HT1080 (cell line): ENCODE results near the gene TRIM74. TPM values are rescaled to one million over a fixed set of nuclear protein-coding genes. Genes with fewer than 3 reads are reported as not detected.
"Not testable (repeated sequence)": the region's sequence is repeated elsewhere in the genome, so short reads cannot be mapped to it uniquely, and the experiment has no call there.

Source experiments
- DNase-seq: peaks from one replicate; pipeline ENCODE4 v3.0.0-alpha.2; 2015; ENCODE audit warnings: low read depth
- polyA plus RNA-seq, 2 experiments: library from polyadenylated mRNA; depleted of rRNA; stranded (reverse); fragments of >200 nt; gene quantifications; 2 replicates each; pipeline ENCODE4 v1.2.3, GENCODE V29; 2015
- total RNA-seq: library from RNA; depleted of rRNA; stranded (reverse); fragments of >200 nt; shearing (Covaris generic); gene quantifications from 2 replicates; pipeline ENCODE4 v1.2.3, GENCODE V29; 2014; rRNA removed

TRIM74 gene
- not detected in 2 replicates for total RNA-seq
- polyA plus RNA-seq (2015; cell fraction: cytosol; rRNA removed) = not detected in 2 replicates
- 0.54 TPM in 1 of 2 replicates, not detected in the other for polyA plus RNA-seq (2015; cell fraction: nucleus; rRNA removed)

DNA sequence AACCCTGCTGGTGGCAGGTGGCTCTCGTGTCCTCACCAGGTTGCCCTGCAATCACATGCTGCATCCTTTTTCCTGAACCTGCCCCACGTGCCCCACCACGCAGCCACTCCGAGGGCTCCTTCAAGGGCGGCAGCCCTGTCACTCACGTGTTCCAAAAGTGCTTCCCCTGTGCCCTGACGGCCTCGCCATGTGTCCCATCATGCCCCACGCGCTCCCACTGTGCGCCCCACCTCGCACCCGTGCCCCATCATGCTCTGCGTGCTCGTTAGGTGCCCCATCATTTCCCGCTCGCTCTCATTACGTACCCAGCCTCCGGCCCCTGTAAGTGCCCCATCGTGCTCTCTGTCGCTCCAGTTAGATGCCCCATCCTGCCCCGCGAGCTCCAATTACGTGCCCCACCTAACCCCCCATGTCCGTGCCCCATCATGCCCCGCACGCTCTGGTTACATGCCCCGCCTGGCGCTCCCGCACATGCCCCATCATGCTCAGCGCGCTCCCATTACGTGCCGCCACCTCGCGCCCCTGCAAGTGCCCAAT, at the start of gene TRIM74:
TRIM74 (minus strand) TSS at position 487 of the 537 bp plus-strand sequence. CDS start 3,309 bp downstream, outside the sequence.
- not testable (repeated sequence) for DNase-seq

DNA sequence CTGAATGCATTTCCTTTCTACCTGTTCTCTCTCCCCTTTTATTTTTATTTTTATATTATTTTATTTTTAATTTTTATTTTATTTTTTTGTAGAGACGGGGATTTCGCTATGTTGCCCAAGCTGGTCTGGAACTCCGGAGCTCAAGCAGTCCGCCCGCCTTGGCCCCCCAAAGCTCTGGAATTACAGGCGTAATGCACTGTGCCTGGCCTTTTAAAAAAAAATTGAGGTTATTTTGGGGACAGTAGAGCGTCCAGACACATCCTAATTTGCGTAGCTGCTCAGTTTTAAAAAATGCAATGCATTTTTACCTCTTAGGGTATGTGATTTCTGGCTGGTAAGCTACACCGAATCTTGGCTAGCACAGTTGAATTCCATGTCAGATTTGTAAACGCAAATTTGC, 37.2 kb upstream of the TRIM74 start:
- peak; percentile 0 for DNase-seq

DNA sequence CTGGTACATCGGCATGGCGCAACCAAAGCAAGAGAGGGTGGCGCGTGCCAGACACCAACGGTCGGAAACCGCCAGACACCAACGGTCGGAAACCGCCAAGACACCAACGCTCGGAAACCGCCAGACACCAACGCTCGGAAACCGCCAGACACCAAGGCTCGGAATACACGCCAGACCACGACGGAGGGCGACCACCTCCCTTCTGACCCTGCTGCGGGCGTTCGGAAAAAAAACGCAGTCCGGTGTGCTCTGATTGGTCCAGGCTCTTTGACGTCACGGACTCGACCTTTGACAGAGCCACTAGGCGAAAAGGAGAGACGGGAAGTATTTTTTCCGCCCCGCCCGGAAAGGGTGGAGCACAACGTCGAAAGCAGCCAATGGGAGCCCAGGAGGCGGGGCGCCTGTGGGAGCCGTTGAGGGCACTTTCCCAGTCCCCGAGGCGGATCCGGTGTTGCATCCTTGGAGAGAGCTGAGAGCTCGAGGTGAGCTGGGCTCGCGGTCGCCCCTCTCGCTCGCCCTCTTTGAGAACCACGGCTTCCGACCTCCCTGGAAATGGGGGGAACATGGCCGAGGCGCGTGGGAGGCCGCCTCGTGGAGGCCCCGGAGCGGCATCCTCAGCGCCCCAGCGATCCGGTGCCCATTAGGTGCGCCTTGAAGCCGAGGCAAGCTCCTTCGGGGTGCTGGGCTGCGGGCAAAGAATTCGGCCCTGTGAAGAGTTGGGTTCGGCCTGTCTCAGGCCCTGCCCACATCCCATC, 36.6 kb upstream of the TRIM74 start:
- DNase-seq = peak; percentile 85

DNA sequence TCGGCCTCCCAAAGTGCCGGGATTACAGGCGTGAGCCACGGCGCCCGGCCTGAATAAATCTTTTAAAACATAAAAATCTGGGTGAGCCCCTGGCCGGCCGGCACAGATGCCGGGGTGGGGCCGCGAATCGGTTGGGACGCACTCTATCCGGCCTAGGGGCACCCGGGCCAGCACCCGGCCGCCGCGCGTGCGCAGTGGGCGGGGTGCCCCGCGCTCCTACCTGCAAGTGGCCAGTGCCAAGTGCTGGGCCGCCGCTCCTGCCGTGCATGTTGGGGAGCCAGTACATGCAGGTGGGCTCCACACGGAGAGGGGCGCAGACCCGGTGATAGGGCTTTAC, 36.1 kb upstream of the TRIM74 start:
- not testable (repeated sequence) for DNase-seq

DNA sequence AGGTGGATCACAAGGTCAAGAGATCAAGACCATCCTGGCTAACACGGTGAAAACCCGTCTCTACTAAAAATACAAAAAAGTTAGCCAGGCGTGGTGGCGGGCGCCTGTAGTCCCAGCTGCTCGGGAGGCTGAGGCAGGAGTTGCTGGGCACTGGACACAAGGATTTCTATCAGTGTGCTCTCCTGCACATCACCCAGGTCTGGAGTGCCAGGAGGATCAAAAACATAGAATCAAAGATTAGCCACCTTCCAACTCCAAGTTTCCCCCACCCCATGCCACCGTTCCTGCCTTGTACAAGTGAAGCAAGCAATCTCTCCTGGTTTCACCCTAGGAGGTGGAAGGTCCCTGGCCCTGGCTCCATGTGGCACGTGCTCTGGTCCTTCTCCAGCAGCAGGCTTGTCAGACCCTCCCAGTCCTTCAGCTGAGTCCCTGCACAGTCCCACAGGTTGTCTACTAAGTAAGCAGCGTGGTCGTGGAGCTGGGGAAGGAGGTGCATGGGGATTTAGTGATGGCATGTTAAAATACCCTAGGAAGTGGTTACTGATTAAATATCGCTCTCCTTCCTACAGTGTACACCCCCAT, 28.7 kb upstream of the TRIM74 start:
- DNase-seq = not testable (repeated sequence)

DNA sequence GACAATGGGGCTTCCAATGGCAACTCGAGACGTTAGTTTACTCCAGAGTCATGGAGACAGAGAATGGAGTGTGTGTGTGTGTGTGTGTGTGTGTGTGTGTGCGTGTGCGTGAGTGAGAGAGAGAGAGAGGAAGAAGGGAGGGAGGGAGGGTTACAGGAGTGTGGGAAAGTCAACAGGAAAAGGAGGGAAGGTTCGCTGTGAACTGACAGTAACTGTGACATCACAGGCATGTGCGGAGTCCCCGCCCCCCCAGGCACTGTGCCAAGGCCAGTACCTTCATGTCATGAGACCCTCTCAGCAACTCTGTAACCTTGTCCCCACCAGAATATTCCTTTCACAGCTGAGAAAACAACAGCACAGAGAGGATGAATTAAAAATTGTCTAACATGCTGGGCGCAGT, 28.2 kb upstream of the TRIM74 start:
- not testable (repeated sequence) for DNase-seq

DNA sequence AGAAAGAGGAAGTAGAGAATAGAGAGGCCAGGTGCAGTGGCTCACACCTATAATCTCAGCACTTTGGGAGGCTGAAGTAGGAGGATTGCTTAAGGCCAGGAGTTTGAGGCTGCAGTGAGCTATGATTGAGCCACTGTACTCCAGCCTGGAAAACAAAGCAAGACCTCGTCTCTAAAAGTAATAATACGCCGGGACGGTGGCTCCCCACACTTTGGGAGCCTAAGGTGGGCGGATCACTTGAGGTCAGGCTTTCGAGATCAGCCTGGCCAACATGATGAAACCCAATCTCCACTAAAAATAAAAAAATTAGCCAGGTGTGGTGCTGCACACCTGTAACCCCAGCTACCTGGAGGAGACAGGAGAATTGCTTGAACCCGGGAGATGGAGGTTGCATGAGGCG, 26.2 kb upstream of the TRIM74 start:
- not testable (repeated sequence) for DNase-seq

DNA sequence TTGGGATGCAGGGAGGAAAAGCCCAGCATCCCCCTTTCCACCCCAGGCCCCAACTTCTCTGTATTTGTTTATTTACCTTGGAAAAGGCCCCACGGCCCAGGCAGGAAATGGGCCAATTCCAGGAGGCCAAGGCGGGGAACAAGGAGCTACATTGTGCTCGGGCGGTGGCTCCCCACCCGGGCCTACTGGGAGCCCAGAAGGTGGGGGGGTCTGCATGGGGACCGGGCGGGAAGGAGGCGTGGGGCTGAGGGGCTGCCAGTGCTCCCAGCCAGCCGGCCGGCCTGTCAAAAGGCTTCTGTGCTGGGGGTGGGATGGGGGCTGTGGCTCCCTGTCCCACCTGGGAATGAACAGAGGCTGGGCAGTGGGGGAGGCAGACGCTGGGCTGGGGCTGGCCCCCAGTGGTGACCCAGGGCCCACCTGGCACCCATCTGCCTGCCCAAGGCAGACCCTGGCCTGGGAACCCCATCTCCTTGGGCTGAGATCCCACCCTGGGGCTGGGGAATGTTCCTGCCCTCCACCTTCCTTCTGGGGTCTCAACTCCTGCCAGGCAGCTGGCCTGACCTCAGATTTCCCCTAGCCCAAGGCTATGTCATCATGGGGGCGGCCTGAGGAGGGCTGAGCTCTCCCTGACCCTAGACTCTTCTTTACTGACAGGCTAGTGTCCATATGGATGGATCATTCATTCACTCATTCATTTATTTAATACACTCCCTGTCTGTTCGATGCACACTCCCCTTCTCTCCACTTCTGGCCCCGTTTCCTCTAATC, 21.1 kb upstream of the TRIM74 start:
- DNase-seq = not testable (repeated sequence)

DNA sequence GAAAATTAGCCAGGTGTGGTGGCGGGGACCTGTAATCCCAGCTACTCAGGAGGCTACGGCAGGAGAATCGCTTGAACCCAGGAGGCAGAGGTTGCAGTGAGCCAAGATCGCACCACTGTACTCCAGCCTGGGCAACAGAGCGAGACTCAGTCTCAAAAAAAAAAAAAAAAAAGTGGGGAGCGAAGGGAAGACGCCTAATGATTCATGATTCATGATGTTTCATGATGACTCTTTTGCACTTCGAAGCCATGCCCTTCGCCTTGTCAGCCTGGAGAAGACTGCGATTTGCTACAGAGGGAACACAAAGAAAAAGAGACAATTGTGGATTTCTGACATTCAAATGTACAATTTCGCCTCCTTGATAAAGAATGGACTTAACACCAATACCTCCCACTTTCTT, 12.8 kb upstream of the TRIM74 start:
- DNase-seq = not testable (repeated sequence)

DNA sequence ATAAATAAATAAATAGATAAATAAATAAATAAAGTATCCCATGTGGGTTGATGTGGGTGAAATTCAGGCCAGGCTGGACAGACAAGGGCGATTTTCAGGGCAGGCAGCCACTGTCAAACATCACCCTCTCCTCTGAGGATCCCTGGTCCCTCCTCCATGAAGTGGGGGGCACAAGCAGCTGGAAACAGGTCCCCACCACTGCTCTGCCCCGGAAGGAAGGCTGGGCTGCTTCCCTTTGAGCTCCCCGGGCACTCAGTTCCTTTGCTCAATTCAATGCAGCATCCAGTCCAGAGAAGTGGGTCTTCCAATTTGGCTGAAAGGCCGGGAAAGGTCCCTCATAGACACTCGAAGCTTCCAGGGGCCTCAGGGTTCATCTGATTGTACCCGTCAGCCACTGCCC, 11.1 kb upstream of the TRIM74 start:
- DNase-seq = not testable (repeated sequence)

DNA sequence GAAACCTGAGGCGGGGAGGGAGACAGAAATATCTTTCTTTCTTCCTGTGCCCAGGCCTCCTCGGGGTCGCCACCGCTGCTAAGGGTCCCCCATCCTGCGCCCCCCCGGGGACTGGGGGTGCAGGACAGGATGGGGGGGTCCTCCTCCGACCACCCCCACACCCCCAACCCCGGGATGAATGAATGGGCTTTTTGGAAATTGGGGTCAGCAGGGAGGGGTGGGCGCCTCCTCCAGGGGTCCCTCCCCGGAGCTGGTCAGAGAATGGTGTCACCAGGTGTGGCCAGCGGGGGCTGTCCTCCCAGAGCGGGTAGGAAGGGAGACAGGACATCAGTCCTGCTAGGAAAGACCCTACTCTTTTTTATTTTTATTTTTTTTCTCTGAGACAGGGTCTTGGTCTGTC, 7.2 kb upstream of the TRIM74 start:
- DNase-seq = not testable (repeated sequence)

DNA sequence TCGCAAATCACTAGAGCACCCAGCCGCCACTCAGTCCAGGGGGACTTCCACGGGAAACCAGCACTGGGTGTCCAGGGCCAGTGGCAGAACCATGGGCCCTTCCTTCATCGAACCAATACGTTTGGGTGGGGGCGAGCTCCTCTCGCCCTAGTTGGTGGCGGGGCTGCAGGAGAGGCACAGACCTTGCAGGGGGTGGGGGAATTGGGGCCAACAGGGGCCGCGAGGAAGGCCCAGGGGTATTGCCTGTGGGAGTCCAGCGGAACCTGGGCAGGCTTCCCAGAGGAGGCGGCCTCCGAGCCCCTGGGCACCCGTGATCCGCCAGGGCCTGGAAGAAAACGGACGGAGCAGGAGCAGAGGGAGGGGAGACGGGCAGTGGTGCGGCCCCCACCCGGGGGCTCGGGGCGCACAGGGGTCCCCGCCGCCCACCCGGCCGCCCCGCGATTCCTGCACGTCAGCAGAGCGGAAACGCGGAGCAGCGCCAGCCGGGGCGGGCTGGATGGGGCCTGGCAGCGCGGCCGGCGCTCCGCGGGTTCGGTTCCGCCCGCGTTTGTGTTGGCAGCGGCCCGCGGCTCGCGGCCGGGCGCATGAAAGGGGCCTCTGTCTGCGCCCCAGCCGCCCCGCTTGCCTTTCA, 6.5 kb upstream of the TRIM74 start:
- not testable (repeated sequence) for DNase-seq

DNA sequence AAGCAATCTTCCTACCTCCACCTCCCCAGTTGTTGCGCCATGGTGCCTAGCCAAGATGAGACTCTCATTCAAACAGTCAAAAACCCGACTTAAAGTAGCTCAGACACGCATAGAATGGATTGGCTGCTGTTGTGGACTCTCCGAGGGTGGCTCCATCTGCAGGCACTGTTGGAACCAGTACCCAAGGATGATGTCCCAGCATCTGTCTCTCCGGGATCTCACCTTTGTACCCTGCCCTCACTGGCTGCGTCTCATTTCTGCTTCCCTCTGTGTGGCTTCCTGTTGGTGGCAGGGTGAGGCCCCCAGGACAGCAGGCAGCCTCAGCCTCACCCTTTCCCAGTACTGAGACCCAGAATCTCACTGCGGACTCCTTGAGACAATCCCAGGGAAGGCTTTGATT, 5.5 kb upstream of the TRIM74 start:
- not testable (repeated sequence) for DNase-seq

DNA sequence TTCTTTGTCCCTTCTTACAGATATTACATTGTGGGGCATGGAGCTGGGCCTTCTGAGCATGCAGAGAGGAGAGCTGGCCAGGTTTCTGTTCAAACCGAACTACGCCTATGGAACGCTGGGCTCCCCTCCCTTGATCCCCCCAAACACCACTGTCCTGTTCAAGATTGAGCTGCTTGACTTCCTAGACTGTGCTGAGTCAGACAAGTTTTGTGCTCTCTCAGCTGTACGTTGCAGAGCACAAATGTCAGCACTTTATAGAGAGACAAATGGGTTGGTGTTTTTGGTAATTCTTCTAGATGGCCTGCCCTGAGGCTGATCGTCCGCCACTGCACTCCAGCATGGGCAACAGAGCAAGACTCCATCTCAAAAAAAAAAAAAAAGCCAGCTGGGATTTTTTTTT, 2.2 kb upstream of the TRIM74 start:
- DNase-seq = not testable (repeated sequence)

DNA sequence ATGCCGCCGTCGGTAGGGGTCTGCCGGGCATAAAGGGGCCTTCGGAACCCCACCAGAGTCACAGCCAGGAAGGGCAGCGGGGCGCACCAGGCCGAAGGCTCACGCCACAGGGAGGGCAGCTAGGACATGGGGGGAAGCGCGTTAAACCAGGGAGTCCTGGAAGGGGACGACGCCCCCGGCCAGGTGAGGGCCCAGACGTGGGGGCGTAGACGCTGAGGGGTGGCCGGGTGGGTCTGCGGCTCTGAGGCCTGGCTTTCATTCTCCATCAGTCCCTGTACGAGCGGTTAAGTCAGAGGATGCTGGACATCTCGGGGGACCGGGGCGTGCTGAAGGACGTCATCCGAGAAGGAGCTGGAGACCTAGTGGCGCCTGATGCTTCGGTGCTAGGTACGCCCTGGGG, 422 bp upstream of the TRIM74 start:
- DNase-seq = not testable (repeated sequence)

DNA sequence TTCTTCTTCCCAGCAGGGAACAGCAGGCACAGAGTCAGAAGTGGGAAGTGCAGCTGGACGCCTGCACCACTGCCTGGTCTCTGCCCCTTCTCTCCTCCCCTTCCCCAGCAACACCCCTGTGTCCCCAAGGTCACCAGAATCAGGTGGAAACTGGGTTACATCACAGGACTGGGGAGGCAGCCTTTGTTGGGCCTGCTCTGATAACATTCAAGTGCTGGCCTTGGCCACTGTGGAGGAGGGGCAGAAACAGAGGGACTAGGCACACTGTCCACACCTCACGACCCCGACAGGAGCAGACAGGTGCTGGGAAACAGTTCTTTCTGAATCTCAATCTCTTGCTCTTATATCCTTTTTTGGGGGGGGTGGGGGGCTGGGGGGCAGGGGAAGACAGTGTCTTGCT, 2.4 kb downstream of the TRIM74 start:
- DNase-seq = not testable (repeated sequence)

DNA sequence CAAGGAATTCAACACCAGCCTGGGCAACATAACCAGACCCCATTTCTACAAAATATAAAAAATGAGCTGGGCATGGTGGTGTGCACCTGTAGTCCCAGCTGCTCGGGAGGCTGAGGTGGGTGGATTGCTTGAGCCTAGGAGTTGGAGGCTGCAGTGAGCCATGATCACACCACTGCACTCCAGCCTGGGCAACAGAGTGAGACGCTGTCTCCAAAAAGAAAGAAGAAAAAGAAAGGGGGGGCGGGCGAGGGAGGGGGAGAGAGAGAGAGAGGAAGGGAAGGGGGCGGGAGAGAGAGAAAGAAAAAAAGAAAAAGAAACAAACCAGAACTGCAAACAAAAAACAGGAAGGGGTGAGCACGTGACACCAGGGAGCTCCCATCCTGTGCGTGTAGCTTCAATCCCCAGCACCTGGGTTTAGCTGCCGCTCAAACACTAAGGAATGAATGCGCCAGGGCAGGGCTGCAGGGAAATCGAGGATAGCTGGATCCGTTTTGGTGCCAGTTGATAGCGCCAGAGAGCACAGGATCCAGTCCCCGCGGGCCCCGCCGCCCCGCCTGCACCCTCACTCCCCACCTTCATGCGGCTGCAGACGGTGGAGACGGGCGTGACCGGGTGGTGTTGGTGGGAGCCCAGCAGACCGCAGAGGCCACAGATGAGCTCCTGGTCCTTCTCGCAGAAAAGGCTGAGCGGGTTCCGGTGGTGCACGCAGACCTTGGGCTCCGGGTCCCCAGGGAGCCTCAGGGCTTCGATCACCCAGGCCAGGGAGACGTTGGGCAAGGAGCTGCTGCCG, 3.9 kb downstream of the TRIM74 start:
- not testable (repeated sequence) for DNase-seq

DNA sequence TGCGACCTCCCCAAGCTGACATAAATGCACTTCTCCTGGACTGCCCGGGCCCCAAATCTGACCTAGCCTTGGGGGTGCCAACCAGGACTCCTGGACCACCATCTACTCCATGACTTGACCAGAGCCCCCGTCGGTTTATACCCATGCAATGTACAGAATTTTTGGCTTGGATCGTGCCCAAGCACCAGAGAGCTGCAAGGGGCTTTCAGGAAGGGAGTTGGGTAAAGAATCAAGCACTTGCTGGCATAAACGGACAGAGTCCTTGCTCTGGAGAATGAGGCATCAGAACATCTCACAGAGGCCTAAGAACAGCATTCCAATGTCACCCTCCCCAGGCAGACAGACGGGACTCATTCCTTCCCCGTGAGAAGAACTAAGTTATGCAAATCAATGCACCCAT, 6.2 kb downstream of the TRIM74 start:
- not testable (repeated sequence) for DNase-seq

DNA sequence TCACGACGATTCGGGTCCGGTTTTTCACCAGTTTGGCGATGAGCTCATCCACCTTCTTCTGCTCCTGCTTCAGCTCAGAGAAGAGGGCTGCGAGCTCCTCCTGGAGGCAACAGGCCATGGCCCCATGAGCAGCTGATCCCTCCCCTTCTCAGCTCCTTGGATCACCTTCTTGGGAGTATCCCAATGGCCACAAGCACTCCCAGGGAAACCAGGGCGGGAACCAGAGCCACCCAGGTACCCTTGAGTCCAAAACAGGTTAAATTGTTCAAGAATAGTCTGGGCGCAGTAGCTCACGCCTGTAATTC, 8.0 kb downstream of the TRIM74 start:
- DNase-seq = not testable (repeated sequence)

DNA sequence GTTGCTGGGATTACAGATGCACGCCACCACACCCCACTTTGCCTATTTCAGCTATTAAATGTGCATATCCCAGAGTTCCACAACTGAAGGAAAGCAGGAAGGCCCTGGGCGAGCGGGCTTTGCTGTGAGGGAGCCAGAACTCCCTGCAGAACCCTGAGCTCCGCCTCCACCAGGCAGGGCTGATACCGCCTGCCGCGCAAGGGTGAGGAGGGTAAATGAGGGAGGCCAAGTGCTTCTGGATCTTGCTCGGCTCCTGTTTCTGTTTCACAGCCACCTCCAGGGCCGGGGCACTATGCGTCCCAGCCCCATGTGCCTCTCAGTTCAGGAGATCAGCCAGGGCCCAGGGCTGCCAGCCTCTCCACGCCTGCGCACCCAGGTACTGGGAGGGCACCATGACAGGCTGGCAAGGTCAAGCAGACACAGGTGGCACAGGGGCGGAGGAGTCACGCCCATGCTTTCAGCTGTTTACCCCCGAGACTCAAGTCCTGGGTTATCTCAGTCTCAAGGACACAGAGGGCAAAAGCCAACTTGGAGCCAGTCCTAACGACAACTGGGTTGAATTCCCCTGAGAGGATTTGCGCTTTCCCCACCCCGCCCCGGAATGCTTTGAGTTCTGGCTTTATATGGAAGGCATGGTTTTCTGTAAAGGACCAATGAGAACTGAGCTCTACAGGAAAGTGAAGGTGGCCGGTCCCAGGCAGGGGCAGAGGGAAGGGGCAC, 8.5 kb downstream of the TRIM74 start:
- DNase-seq = not testable (repeated sequence)
